A673 (cell line): Measurements from ENCODE around the gene ERBIN.
"Not testable (repeated sequence)": the region's sequence is repeated elsewhere in the genome, so short reads cannot be mapped to it uniquely, and the experiment has no call there.

Experiments used
- CTCF ChIP-seq: fragments of 300-800, 200-600 bp; sonication (generic); conservative IDR thresholded peaks from 2 replicates; pipeline ENCODE4 v1.5.1; 2017; ENCODE audit warnings: low read depth, mild to moderate bottlenecking, antibody characterized with exemption, low read length, moderate library complexity, mixed read lengths
- EZH2 ChIP-seq: fragments of 200-600 bp; sonication (generic); IDR thresholded peaks from 2 replicates; pipeline ENCODE4 v1.6.1; 2017; ENCODE audit warnings: borderline replicate concordance, low read depth, mild to moderate bottlenecking, mixed read lengths, antibody characterized with exemption, low read length; ENCODE audit not compliant: poor library complexity, severe bottlenecking

DNA sequence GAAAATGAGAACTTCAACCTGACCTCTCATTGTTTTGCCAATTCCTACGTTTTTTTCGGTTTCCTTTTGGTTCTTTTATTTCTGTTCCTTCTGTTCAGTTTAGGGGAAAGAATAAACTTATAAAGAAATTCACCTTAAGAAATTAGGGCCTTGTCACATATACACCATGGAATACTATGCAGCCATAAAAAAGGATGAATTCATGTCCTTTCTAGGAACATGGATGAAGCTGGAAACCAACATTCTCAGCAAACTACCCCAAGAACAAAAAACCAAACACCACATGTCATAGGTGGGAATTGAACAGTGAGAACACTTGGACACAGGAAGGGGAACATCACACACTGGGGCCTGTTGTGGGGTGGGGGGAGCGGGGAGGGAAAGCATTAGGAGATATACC lies 46.5 kb downstream of the ERBIN start:
- not testable (repeated sequence) for TF ChIP-seq CTCF, EZH2
